B cell (primary cell): ENCODE results near the gene NKAPL. TPM values are rescaled to one million over a fixed set of nuclear protein-coding genes. Genes with fewer than 3 reads are reported as not detected.

Experiments used
- ATAC-seq: fragments of 200-7000 bp; cut with Tn5 transposase; one replicate; pipeline ENCODE4 v1.10.0; 2021; ENCODE audit warnings: low read depth, mild to moderate bottlenecking, moderate number of reproducible peaks, moderate library complexity
- CTCF ChIA-PET: fragments of 350-600 bp; sonication (Branson Sonifier 250); formaldehyde crosslinking; loops from one replicate; lab custom pipeline; 2021; ENCODE audit warnings: antibody characterized with exemption, inconsistent platforms; lab: Charles Lee
- POLR2A ChIA-PET: fragments of 350-600 bp; sonication (Branson Sonifier 250); formaldehyde crosslinking; loops from one replicate; lab custom pipeline; 2021; ENCODE audit warnings: antibody characterized with exemption; lab: Charles Lee
- DNase-seq: peaks from one replicate; pipeline ENCODE4 v3.0.0; 2013
- H2AFZ ChIP-seq: 2 replicates; pipeline ENCODE4 v1.6.1; 2012; ENCODE audit warnings: mild to moderate bottlenecking, low read depth, low read length; ENCODE audit not compliant: insufficient read depth, poor library complexity, severe bottlenecking
- H3K27ac ChIP-seq, 2 donors: 1 replicate in 1 of 2; 2 replicates in 1 of 2; pipeline ENCODE4 v1.5.1; 2012 to 2013; ENCODE audit warnings: low read length in 2 of 2, mild to moderate bottlenecking in 2 of 2, moderate library complexity in 1 of 2
- H3K27me3 ChIP-seq, 4 experiments: fragments of 200-600 bp in 1 of 4; sonication (generic) in 1 of 4; replicated peaks in 1 of 4; 1 replicate in 2 of 4; 2 replicates in 2 of 4; pipeline versions ENCODE4 v1.6.1 to v1.7.0; 2013 to 2016; ENCODE audit warnings: low read length in 3 of 4, mild to moderate bottlenecking in 2 of 4, mixed read lengths in 1 of 4, moderate library complexity in 1 of 4; ENCODE audit not compliant: insufficient read depth in 4 of 4, control insufficient read depth in 3 of 4; ENCODE audit errors: control extremely low read depth in 1 of 4
- H3K36me3 ChIP-seq, 2 experiments: replicated peaks in 1 of 2; 1 replicate in 1 of 2; 2 replicates in 1 of 2; pipeline versions ENCODE4 v1.6.1 to v1.7.1; 2013; ENCODE audit warnings: low read length in 1 of 2; ENCODE audit not compliant: insufficient read depth in 2 of 2, control insufficient read depth in 1 of 2; ENCODE audit errors: control extremely low read depth in 1 of 2, extremely low read depth in 1 of 2
- H3K4me1 ChIP-seq, 2 donors: fragments of 200-600 bp in 1 of 2; sonication (generic) in 1 of 2; 1 replicate in 1 of 2; 2 replicates in 1 of 2; pipeline versions ENCODE4 v1.5.1 to v1.6.1; 2013 to 2017; ENCODE audit warnings: low read length in 2 of 2; ENCODE audit not compliant: control insufficient read depth in 2 of 2, insufficient read depth in 2 of 2
- H3K4me2 ChIP-seq: replicated peaks from 2 replicates; pipeline ENCODE3; 2012; ENCODE audit warnings: mild to moderate bottlenecking, low read depth, low read length; ENCODE audit not compliant: poor library complexity, severe bottlenecking
- H3K4me3 ChIP-seq, 5 experiments: fragments of 200-600 bp in 1 of 5; sonication (generic) in 1 of 5; 1 replicate in 3 of 5; 2 replicates in 2 of 5; pipeline versions ENCODE4 v1.5.1 to v1.7.0; 2011 to 2016; ENCODE audit warnings: low read length in 4 of 5, mild to moderate bottlenecking in 4 of 5, low read depth in 2 of 5, control low read depth in 1 of 5, moderate library complexity in 1 of 5; ENCODE audit not compliant: insufficient read depth in 1 of 5; ENCODE audit errors: control extremely low read depth in 1 of 5, extremely low read depth in 1 of 5
- H3K79me2 ChIP-seq: fragments of 200-600 bp; sonication (generic); one replicate; pipeline ENCODE4 v1.6.0; 2016; ENCODE audit warnings: low read length; ENCODE audit not compliant: control insufficient read depth, insufficient read depth
- H3K9ac ChIP-seq: fragments of 200-600 bp; sonication (generic); 2 replicates; pipeline ENCODE4 v1.6.1; 2017; ENCODE audit warnings: mild to moderate bottlenecking, low read length, moderate library complexity
- H3K9me3 ChIP-seq, 3 donors: one replicate each; pipeline versions ENCODE4 v1.6.1 to v1.7.1; 2013; ENCODE audit warnings: low read length in 2 of 3; ENCODE audit not compliant: control insufficient read depth in 2 of 3, insufficient read depth in 1 of 3; ENCODE audit errors: control extremely low read depth in 1 of 3
- H4K20me1 ChIP-seq: 2 replicates; pipeline ENCODE4 v1.6.0; 2012; ENCODE audit warnings: mild to moderate bottlenecking, low read length; ENCODE audit not compliant: insufficient read depth, control insufficient read depth, poor library complexity, severe bottlenecking
- H3K27ac Mint-ChIP-seq: one replicate; pipeline ENCODE4 v1.8.0; 2021; ENCODE audit warnings: mixed read lengths
- H3K27me3 Mint-ChIP-seq: one replicate; pipeline ENCODE4 v1.8.0; 2021; ENCODE audit warnings: mixed read lengths
- H3K4me1 Mint-ChIP-seq: one replicate; pipeline ENCODE4 v1.8.0; 2021; ENCODE audit warnings: mixed read lengths
- H3K4me3 Mint-ChIP-seq: one replicate; pipeline ENCODE4 v1.8.0; 2021; ENCODE audit warnings: mixed read lengths
- H3K9me3 Mint-ChIP-seq: one replicate; pipeline ENCODE4 v1.8.0; 2022; ENCODE audit warnings: mixed read lengths; ENCODE audit not compliant: insufficient read depth
- EZH2 ChIP-seq: IDR thresholded peaks from 2 replicates; pipeline ENCODE4 v1.6.1; 2012; ENCODE audit warnings: borderline replicate concordance, low read depth, mild to moderate bottlenecking, moderate library complexity, low read length; ENCODE audit not compliant: insufficient read depth, poor library complexity, severe bottlenecking
- WGBS: methylation state at CpG from one replicate; pipeline ENCODE4 v1.1.5; 2013; ENCODE audit warnings: missing lambda C conversion rate; ENCODE audit not compliant: insufficient coverage; 5-methylcytosine and 5-hydroxymethylcytosine counted together
- intact Hi-C: fragments of 100-400 bp; cut with micrococcal nuclease; formaldehyde crosslinking; loops from one replicate; pipeline ENCODE4 v1.10.0; 2022
- polyA plus RNA-seq: library from polyadenylated mRNA; depleted of rRNA; stranded (reverse); fragments of >200 nt; gene quantifications from 2 replicates; pipeline ENCODE4 v1.2.3, GENCODE V29; 2012
- total RNA-seq, 2 donors: library from RNA; stranded (reverse); fragments of 120-200 nt in 1 of 2; gene quantifications; 1 replicate in 1 of 2; 2 replicates in 1 of 2; pipeline versions ENCODE4 v1.2.3 to v1.2.4, GENCODE V29; 2013 to 2022
- TF ChIP-seq, protein P1 (sequence below): fragments of 200-600 bp; IDR thresholded peaks from one replicate; pipeline ENCODE4 v1.8.0; 2022; ENCODE audit warnings: antibody characterized with exemption, mild to moderate bottlenecking

NKAPL gene
- total and polyA plus RNA-seq, 2 donors (not counting 1 experiment from before 2014, with no cell fraction given), result 0.52 TPM; not detected in 1

DNA sequence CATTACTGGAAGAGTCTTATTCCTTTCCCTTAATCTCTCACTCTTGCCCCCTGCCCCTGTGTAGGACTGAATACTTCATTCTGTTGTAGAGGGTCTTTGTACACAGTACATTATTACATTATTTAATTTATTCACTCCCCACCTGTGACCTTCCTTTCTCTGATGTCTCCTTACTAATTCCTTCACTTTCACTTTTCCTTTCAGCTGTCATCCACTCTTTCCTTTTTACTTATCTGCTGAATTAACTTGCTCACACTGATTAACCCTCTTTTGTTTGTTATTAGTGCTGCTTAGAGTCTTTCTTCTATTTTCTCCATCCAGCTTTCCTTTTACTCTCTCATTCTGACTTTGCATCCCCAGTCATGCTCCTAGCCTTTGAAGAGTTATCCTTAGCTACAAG, 15.8 kb downstream of the NKAPL start:
- no peak for ATAC-seq
- Histone ChIP-seq H3K36me3 (peaks cover 15 to 58% of the 10 kb centered on the region in 2 experiments), H3K4me1 (no peaks in the 10 kb centered on the region), H3K79me2 (no peaks in the 10 kb centered on the region), H2AFZ (no peak overlapping the region), H3K27ac (no peak overlapping the region), H3K4me2 (no peak overlapping the region), H3K9me3 (no peaks in the 10 kb centered on the region), H3K27me3 (no peaks in the 10 kb centered on the region), H4K20me1 (no peaks in the 10 kb centered on the region), H3K9ac (no peak overlapping the region), H3K4me3 (no peak overlapping the region)
- ChIA-PET POLR2A (no interaction called here), CTCF (no interaction called here)
- H3K9me3 Mint-ChIP-seq, result no peaks in the 10 kb centered on the region
- DNase-seq, result no peak
- H3K27ac Mint-ChIP-seq, result no peak overlapping the region
- no peak for TF ChIP-seq EZH2
- H3K4me1 Mint-ChIP-seq, result peaks cover 4% of the 10 kb centered on the region
- intact Hi-C loops, result no loop called here
- no peak overlapping the region for H3K4me3 Mint-ChIP-seq
- H3K27me3 Mint-ChIP-seq, result no peaks in the 10 kb centered on the region

DNA sequence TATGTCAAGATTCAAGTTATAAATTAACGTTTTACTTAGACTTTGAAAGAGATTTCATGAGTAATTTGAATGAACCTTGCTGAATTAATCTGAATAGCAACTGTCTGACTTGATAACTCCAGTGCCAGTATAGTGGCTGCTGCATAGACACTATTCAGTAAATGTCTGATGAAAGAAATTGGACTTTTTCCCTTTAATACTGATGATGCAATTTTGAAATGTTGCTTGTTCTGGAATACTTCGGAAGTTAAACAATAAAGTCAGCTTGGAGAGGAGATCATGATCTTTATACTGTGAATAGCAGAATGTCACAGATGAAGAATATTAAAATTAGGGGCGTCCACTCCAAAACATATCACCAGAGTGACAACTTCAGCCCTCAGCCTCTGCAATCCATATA, 18.6 kb downstream of the NKAPL start:
- ChIA-PET CTCF (no interaction called here), POLR2A (no interaction called here)
- no peaks in the 10 kb centered on the region for H3K79me2 ChIP-seq
- no peak overlapping the region for H3K4me3 ChIP-seq
- Mint-ChIP-seq H3K27me3 (peaks cover 9% of the 10 kb centered on the region), H3K4me1 (peaks cover 9% of the 10 kb centered on the region), H3K4me3 (no peak overlapping the region), H3K27ac (no peak overlapping the region), H3K9me3 (no peaks in the 10 kb centered on the region)
- peaks cover 7 to 9% of the 10 kb centered on the region in 2 donors for H3K4me1 ChIP-seq
- WGBS, result no CpG with 5 or more reads among the region's 3 CpGs
- H3K27ac ChIP-seq, result no peak overlapping the region
- H3K4me2 ChIP-seq, result no peak overlapping the region
- no peak overlapping the region for H3K9ac ChIP-seq
- H3K36me3 ChIP-seq, result peaks cover 15 to 45% of the 10 kb centered on the region in 2 experiments
- intact Hi-C loops, result no loop called here
- peaks cover 0 to 13% (median 8%) of the 10 kb centered on the region in 4 experiments for H3K27me3 ChIP-seq
- no peaks in the 10 kb centered on the region for H4K20me1 ChIP-seq
- no peak for DNase-seq
- no peak for ATAC-seq
- TF ChIP-seq, protein P1, sequence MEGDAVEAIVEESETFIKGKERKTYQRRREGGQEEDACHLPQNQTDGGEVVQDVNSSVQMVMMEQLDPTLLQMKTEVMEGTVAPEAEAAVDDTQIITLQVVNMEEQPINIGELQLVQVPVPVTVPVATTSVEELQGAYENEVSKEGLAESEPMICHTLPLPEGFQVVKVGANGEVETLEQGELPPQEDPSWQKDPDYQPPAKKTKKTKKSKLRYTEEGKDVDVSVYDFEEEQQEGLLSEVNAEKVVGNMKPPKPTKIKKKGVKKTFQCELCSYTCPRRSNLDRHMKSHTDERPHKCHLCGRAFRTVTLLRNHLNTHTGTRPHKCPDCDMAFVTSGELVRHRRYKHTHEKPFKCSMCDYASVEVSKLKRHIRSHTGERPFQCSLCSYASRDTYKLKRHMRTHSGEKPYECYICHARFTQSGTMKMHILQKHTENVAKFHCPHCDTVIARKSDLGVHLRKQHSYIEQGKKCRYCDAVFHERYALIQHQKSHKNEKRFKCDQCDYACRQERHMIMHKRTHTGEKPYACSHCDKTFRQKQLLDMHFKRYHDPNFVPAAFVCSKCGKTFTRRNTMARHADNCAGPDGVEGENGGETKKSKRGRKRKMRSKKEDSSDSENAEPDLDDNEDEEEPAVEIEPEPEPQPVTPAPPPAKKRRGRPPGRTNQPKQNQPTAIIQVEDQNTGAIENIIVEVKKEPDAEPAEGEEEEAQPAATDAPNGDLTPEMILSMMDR, result no peak
- no peak for TF ChIP-seq EZH2
- no peaks in the 10 kb centered on the region for H3K9me3 ChIP-seq
- H2AFZ ChIP-seq, result no peak overlapping the region
